Astrocyte (in vitro differentiated cells and primary cell): ENCODE data around the gene RGS5. TPM values are rescaled to one million over a fixed set of nuclear protein-coding genes. Genes with fewer than 3 reads are reported as not detected.

Experiments
- DNase-seq: peaks from one replicate; pipeline ENCODE4 v3.0.0-alpha.2; 2010; ENCODE audit warnings: low read depth
- FAIRE-seq: peaks from 2 replicates; lab custom pipeline; 2011; peaks lifted over from hg19 to GRCh38; lab: Jason Lieb, UNC
- H2AFZ ChIP-seq: 2 replicates; pipeline ENCODE4 v1.6.0; 2012; ENCODE audit warnings: low read depth, low read length, inconsistent platforms
- H3K27ac ChIP-seq: 2 replicates; pipeline ENCODE4 v1.5.1; 2011; ENCODE audit warnings: low read depth, low read length, inconsistent platforms
- H3K27me3 ChIP-seq: 2 replicates; pipeline ENCODE4 v1.6.0; 2011; ENCODE audit warnings: low read length, inconsistent platforms; ENCODE audit not compliant: insufficient read depth
- H3K36me3 ChIP-seq: 2 replicates; pipeline ENCODE4 v1.5.1; 2011; ENCODE audit warnings: low read length, inconsistent platforms; ENCODE audit not compliant: insufficient read depth
- H3K4me1 ChIP-seq: 2 replicates; pipeline ENCODE4 v1.5.1; 2011; ENCODE audit warnings: low read length, inconsistent platforms; ENCODE audit not compliant: insufficient read depth
- H3K4me2 ChIP-seq: 2 replicates; pipeline ENCODE4 v1.6.0; 2012; ENCODE audit warnings: low read length, inconsistent platforms
- H3K4me3 ChIP-seq: 2 replicates; pipeline ENCODE4 v1.5.1; 2011; ENCODE audit warnings: low read depth, mild to moderate bottlenecking, low read length, inconsistent platforms; ENCODE audit not compliant: insufficient read depth
- H3K79me2 ChIP-seq: 2 replicates; pipeline ENCODE4 v1.6.0; 2012; ENCODE audit warnings: mild to moderate bottlenecking, low read length, inconsistent platforms; ENCODE audit not compliant: insufficient read depth
- H3K9ac ChIP-seq: 2 replicates; pipeline ENCODE4 v1.6.0; 2012; ENCODE audit warnings: mild to moderate bottlenecking, low read length, inconsistent platforms
- H3K9me3 ChIP-seq: 2 replicates; pipeline ENCODE4 v1.5.1; 2012; ENCODE audit warnings: low read depth, mild to moderate bottlenecking, low read length, inconsistent platforms; ENCODE audit not compliant: insufficient read depth
- H4K20me1 ChIP-seq: 2 replicates; pipeline ENCODE4 v1.6.0; 2012; ENCODE audit warnings: low read length, inconsistent platforms; ENCODE audit not compliant: insufficient read depth
- H3K27ac Mint-ChIP-seq: one replicate; pipeline ENCODE4 v1.8.0; 2021; ENCODE audit warnings: mild to moderate bottlenecking, mixed read lengths; ENCODE audit not compliant: unreplicated experiment
- H3K27me3 Mint-ChIP-seq: one replicate; pipeline ENCODE4 v1.8.0; 2021; ENCODE audit warnings: low read depth, mixed read lengths; ENCODE audit not compliant: unreplicated experiment
- H3K36me3 Mint-ChIP-seq: one replicate; pipeline ENCODE4 v1.8.0; 2021; ENCODE audit warnings: low read depth, mixed read lengths; ENCODE audit not compliant: unreplicated experiment
- H3K4me1 Mint-ChIP-seq: one replicate; pipeline ENCODE4 v1.8.0; 2021; ENCODE audit warnings: low read depth, mixed read lengths; ENCODE audit not compliant: unreplicated experiment
- H3K4me3 Mint-ChIP-seq: one replicate; pipeline ENCODE4 v1.8.0; 2021; ENCODE audit warnings: mild to moderate bottlenecking, moderate library complexity, mixed read lengths; ENCODE audit not compliant: unreplicated experiment
- H3K9me3 Mint-ChIP-seq: one replicate; pipeline ENCODE4 v1.8.0; 2021; ENCODE audit warnings: mild to moderate bottlenecking, mixed read lengths; ENCODE audit not compliant: unreplicated experiment
- EZH2 ChIP-seq: IDR thresholded peaks from 2 replicates; pipeline ENCODE4 v1.6.1; 2012; ENCODE audit warnings: mild to moderate bottlenecking, low read length, inconsistent platforms; ENCODE audit not compliant: insufficient read depth
- total RNA-seq: library from RNA; stranded (reverse); gene quantifications from 2 replicates; pipeline ENCODE4 v1.2.1, GENCODE V29; 2021
- TF ChIP-seq, protein P1 (sequence below): IDR thresholded peaks from 2 replicates; pipeline ENCODE4 v1.5.1; 2011; ENCODE audit warnings: low read depth, mild to moderate bottlenecking, inconsistent platforms, low read length, moderate library complexity; ENCODE audit not compliant: insufficient read depth

RGS5 gene
- total RNA-seq, 1 donor from 2014 or later, result 24.1 TPM

DNA sequence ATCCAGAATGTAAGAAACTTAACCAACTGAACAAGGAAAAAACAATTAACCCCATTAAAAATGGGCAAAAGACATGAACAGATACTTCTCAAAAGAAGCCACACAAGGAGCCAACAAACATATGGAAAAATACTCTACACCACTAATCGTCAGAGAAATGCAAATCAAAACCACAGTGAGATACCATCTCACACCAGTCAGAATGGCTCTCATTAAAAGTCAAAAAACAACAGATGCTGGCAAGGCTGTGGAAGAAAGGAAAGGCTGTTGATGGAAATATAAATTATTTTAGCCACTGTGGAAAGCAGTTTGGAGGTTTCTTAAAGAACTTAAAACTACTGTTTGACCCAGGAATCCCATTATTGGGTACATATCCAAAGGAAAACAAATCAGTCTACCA is 82.3 kb downstream of the RGS5 start:
- DNase-seq (no peak), FAIRE-seq (no peak)
- H3K9me3 ChIP-seq, result no peaks in the 10 kb centered on the region
- no peak overlapping the region for H3K4me2 ChIP-seq
- no peaks in the 10 kb centered on the region for H3K79me2 ChIP-seq
- TF ChIP-seq, protein P1, sequence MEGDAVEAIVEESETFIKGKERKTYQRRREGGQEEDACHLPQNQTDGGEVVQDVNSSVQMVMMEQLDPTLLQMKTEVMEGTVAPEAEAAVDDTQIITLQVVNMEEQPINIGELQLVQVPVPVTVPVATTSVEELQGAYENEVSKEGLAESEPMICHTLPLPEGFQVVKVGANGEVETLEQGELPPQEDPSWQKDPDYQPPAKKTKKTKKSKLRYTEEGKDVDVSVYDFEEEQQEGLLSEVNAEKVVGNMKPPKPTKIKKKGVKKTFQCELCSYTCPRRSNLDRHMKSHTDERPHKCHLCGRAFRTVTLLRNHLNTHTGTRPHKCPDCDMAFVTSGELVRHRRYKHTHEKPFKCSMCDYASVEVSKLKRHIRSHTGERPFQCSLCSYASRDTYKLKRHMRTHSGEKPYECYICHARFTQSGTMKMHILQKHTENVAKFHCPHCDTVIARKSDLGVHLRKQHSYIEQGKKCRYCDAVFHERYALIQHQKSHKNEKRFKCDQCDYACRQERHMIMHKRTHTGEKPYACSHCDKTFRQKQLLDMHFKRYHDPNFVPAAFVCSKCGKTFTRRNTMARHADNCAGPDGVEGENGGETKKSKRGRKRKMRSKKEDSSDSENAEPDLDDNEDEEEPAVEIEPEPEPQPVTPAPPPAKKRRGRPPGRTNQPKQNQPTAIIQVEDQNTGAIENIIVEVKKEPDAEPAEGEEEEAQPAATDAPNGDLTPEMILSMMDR, result no peak
- TF ChIP-seq EZH2, result no peak
- no peak overlapping the region for H3K4me3 Mint-ChIP-seq
- no peak overlapping the region for H3K4me3 ChIP-seq
- H3K36me3 Mint-ChIP-seq, result no peaks in the 10 kb centered on the region
- H3K9me3 Mint-ChIP-seq, result no peaks in the 10 kb centered on the region
- H2AFZ ChIP-seq, result no peak overlapping the region
- peaks cover 3% of the 10 kb centered on the region for H3K27me3 Mint-ChIP-seq
- no peaks in the 10 kb centered on the region for H3K4me1 Mint-ChIP-seq
- no peaks in the 10 kb centered on the region for H4K20me1 ChIP-seq
- H3K9ac ChIP-seq, result no peak overlapping the region
- no peak overlapping the region for H3K27ac ChIP-seq
- no peaks in the 10 kb centered on the region for H3K27me3 ChIP-seq
- H3K36me3 ChIP-seq, result no peaks in the 10 kb centered on the region
- H3K27ac Mint-ChIP-seq, result no peak overlapping the region
- no peaks in the 10 kb centered on the region for H3K4me1 ChIP-seq

DNA sequence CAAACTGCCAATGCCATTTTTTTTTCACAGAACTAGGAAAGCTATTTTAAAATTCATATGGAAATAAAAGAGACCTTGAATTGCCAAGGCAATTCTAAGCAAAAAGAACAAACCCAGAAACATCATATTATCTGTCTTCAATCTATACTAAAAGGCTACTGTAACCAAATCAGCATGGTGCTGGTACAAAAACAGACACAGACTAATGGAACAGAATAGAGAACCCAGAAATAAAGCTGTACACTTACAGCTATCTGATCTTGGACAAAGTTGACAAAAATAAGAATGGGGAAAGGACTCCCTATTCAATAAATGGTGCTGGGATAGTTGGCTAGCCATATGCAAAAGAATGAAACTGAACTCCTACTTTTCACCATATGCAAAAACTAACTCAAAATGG is 83.0 kb downstream of the RGS5 start:
- Mint-ChIP-seq H3K27me3 (peaks cover 3% of the 10 kb centered on the region), H3K4me3 (no peak overlapping the region), H3K36me3 (no peaks in the 10 kb centered on the region), H3K9me3 (no peaks in the 10 kb centered on the region), H3K27ac (no peak overlapping the region), H3K4me1 (no peaks in the 10 kb centered on the region)
- H2AFZ ChIP-seq, result no peak overlapping the region
- TF ChIP-seq, protein P1, result no peak
- no peak for TF ChIP-seq EZH2
- no peaks in the 10 kb centered on the region for H3K79me2 ChIP-seq
- H4K20me1 ChIP-seq, result no peaks in the 10 kb centered on the region
- no peaks in the 10 kb centered on the region for H3K36me3 ChIP-seq
- FAIRE-seq (no peak), DNase-seq (no peak)
- no peaks in the 10 kb centered on the region for H3K27me3 ChIP-seq
- no peak overlapping the region for H3K27ac ChIP-seq
- no peaks in the 10 kb centered on the region for H3K4me1 ChIP-seq
- H3K9me3 ChIP-seq, result no peaks in the 10 kb centered on the region
- no peak overlapping the region for H3K9ac ChIP-seq
- H3K4me3 ChIP-seq, result no peak overlapping the region
- H3K4me2 ChIP-seq, result no peak overlapping the region

DNA sequence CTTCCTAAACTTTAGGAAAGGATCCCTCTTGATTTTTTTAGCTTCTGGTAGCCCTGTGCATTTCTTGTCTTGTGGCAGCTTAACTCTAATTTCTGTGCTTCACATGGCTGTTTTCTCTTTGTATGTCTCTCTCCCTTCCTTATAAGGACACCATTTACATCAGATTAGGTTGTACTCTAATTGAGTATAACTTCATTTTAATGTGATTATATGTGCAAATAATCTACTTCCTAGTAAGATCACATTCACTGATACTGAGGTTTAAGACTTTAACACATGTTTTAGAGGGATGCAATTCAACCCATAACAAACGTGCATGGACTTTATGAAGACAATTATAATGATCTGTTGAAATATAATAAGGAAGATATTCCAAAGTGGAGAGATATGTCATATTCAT is 86.8 kb downstream of the RGS5 start:
- TF ChIP-seq, protein P1, result no peak
- no peak for TF ChIP-seq EZH2

More for the DNA sequence above, 86.8 kb downstream of the RGS5 start:
- Histone ChIP-seq H3K9me3 (no peaks in the 10 kb centered on the region), H3K4me3 (no peak overlapping the region), H3K36me3 (no peaks in the 10 kb centered on the region), H3K27ac (no peak overlapping the region), H3K9ac (no peak overlapping the region), H3K79me2 (no peaks in the 10 kb centered on the region), H2AFZ (no peak overlapping the region), H3K4me1 (no peaks in the 10 kb centered on the region), H4K20me1 (no peaks in the 10 kb centered on the region), H3K4me2 (no peak overlapping the region), H3K27me3 (no peaks in the 10 kb centered on the region)
- no peak overlapping the region for H3K27ac Mint-ChIP-seq
- DNase-seq, result no peak
- FAIRE-seq, result no peak
- H3K36me3 Mint-ChIP-seq, result no peaks in the 10 kb centered on the region
- H3K4me3 Mint-ChIP-seq, result no peak overlapping the region
- no peaks in the 10 kb centered on the region for H3K9me3 Mint-ChIP-seq
- no peaks in the 10 kb centered on the region for H3K27me3 Mint-ChIP-seq
- no peaks in the 10 kb centered on the region for H3K4me1 Mint-ChIP-seq
